NCI-H1417 (cell line): ENCODE data around the gene RBM5.
A peak's percentile ranks its signal among the peaks of the same experiment; 100 is the strongest.

Experiments used
- DNase-seq, 3 experiments: peaks; one replicate each; lab custom pipeline; 2025; lab: John Stamatoyannopoulos, UW

RBM5 gene

GRCh38 chr3:50121072-50122032 is 32.6 kb downstream of the RBM5 start:
- DNase-seq: peak; percentile 9 to 76 (median 43)

- no peak for DNase-seq
Observed at GRCh38 chr3:50122071-50122470, 33.4 kb downstream of the RBM5 start.

DNA sequence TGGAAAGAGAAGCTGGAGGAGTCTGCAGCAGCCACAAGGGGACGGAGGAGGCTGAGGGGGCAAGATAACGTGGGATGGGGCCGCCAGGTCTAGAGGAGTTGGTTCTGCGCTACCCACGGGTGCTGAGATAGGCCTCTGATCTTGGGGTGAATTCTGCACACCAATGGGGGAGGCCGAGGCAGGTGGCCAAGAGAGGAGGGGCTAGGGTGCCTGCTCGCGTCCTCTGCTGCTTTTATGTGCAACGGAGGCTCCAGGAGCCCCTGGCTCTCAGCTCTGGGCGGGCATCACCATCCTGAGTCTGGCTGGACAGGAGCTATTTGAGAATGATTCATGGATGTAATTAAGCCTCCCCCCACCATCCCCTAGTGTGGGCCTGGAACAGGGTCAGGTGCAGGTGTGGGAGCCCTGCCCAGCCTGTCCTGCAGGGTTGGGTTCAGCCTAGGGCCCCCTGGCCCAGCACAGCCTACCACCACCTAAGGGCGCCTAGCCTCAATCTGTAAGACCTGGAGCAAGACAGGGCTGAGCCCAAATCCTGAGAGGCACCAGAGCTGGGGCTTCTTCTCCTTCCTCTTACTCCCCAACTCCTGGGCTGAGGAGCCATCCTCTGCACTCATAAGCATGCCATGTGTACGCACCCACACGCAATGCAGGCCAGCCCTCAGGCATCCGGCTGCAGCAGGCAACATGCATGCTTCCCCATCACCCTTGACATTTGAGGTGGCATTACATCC is 34.1 kb downstream of the RBM5 start:
- no peak for DNase-seq

GRCh38 chr3:50123394-50124051 is 34.8 kb downstream of the RBM5 start:
- no peak for DNase-seq

- DNase-seq: no peak
Observed at GRCh38 chr3:50124052-50124799, 35.5 kb downstream of the RBM5 start.

DNA sequence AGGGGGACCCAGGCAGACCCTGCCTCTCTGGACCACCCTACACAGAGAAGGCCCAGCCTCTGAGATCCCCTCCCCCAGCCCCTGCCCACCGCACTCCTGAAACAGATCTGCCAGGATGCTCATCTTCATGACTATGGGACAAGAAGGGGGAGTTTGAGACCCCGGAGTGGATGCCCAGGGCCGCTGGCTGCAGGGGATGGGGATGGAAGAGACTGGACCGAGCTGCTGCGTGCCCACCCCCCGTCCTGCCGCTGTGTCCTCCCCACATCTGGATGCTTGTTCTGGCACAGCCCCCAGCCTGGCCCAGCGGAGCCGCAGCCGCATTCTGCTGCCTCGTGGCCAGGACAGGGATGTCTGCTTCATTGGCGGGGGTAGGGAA is 36.1 kb downstream of the RBM5 start:
- no peak for DNase-seq

DNA sequence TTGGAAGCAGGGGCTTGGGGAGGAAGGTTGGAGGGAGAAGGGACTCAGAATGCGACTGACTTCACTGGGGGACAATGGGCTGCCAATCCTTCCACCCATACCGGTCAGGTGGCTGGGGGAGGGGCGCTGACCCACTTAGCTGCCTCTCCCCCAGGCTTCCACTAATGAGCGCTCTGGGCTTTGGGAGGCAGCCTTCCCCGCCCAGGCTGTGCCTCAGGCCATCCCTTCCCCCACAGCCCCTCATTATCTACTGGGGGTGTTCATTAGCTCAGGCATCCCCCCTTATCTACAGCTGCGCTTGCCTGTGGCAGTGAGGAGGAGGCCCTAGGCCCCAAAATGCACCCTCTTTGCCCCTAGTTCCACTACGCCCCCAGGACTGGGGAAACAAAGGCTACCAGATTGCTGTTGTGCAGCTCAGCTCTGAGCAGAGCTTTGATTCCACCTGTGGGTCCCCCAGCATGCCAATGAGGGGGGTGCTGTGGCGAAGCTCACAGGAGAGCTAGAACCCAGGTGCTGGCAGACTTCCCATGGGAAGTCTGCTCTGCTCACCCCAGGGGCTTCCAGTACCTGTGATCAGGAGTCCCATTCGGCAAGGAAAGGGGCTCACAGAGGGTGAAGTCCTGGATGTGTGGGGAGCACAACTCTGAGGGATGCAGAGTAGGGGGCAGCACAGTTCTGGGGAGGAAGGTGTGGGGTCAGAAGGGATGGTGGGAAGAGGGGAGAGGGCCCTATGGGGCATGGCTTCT is 37.0 kb downstream of the RBM5 start:
- no peak for DNase-seq

- no peak for DNase-seq
Observed at GRCh38 chr3:50126287-50127211, 37.8 kb downstream of the RBM5 start.

GRCh38 chr3:50127251-50127691 is 38.6 kb downstream of the RBM5 start:
- no peak for DNase-seq

GRCh38 chr3:50128001-50128400 is 39.3 kb downstream of the RBM5 start:
- no peak for DNase-seq

- no peak for DNase-seq
Observed at GRCh38 chr3:50130436-50130835, 41.7 kb downstream of the RBM5 start.

- DNase-seq: peak in 1 of 3 experiments; percentile 7
Observed at GRCh38 chr3:50132421-50133282, 43.9 kb downstream of the RBM5 start.

DNA sequence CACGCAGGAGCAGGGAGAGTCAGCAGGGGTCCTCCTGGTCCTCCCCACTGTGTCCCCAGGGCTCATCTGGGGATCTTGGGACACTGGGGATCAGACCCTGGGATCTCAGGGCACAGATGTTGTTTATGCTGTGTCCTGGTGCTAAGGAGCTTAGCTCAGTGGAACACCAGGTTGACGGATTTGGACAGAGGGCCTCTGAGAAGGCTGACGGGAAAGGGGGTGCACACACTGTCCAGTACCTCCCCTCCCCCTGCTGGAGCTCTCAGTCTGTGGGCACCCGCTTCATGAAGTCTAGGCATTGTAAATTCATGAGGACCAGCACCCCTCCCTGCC is 44.5 kb downstream of the RBM5 start:
- DNase-seq: no peak

- DNase-seq: no peak
Observed at GRCh38 chr3:50134367-50134766, 45.6 kb downstream of the RBM5 start.

- no peak for DNase-seq
Observed at GRCh38 chr3:50135964-50136363, 47.2 kb downstream of the RBM5 start.

- DNase-seq: no peak
Observed at GRCh38 chr3:50136714-50137405, 48.1 kb downstream of the RBM5 start.

GRCh38 chr3:50137531-50137930 is 48.8 kb downstream of the RBM5 start:
- no peak for DNase-seq
